H1 (cell line): ENCODE results near the gene TEX11.

Experiments used
- CHD1 ChIP-seq: IDR thresholded peaks from 2 replicates; pipeline ENCODE4 v1.6.1; 2012; ENCODE audit warnings: low read depth, low read length, improper control_type of control experiment
- CTCF ChIP-seq, 3 experiments: IDR thresholded peaks; 1 replicate in 2 of 3; 2 replicates in 1 of 3; pipeline versions ENCODE4 v1.5.1 to v1.6.1; 2011; ENCODE audit warnings: low read length in 3 of 3, mild to moderate bottlenecking in 3 of 3, inconsistent platforms in 2 of 3, low read depth in 1 of 3, moderate library complexity in 1 of 3; ENCODE audit not compliant: insufficient read depth in 1 of 3; ENCODE audit errors: control extremely low read depth in 1 of 3
- EZH2 ChIP-seq: fragments of 200-600 bp; sonication (generic); IDR thresholded peaks from 2 replicates; pipeline ENCODE4 v1.7.1; 2012; ENCODE audit warnings: low read depth, mild to moderate bottlenecking, moderate library complexity, low read length, inconsistent platforms; ENCODE audit not compliant: severe bottlenecking
- JUND ChIP-seq: IDR thresholded peaks from 2 replicates; pipeline ENCODE4 v1.6.1; 2011; ENCODE audit warnings: mild to moderate bottlenecking, improper control_type of control experiment, low read length
- PHF8 ChIP-seq: fragments of 200-600 bp; sonication (generic); conservative IDR thresholded peaks from 2 replicates; pipeline ENCODE4 v1.7.1; 2012; ENCODE audit warnings: low read depth, mild to moderate bottlenecking, inconsistent platforms, low read length, moderate library complexity
- POLR2A ChIP-seq, 2 experiments: IDR thresholded peaks; 1 replicate in 1 of 2; 2 replicates in 1 of 2; pipeline ENCODE4 v1.6.1; 2011; ENCODE audit warnings: low read depth in 2 of 2, low read length in 2 of 2, mild to moderate bottlenecking in 2 of 2; ENCODE audit errors: control extremely low read depth in 1 of 2
- POLR2AphosphoS5 ChIP-seq: IDR thresholded peaks from 2 replicates; pipeline ENCODE4 v1.6.1; 2011; ENCODE audit warnings: low read depth, low read length

GRCh38 chrX:70774223-70774622, 134.3 kb downstream of the TEX11 start:
- TF ChIP-seq CHD1 (no peak), CTCF (IDR thresholded peaks at IDR 0.05; ENCODE audit: control extremely low read depth in 1 of 3, insufficient read depth in 1 of 3, low read depth in 1 of 3, low read length in 3 of 3) (no peak), PHF8 (no peak), EZH2 (no peak), POLR2AphosphoS5 (no peak), POLR2A (IDR thresholded peaks at IDR 0.05; ENCODE audit: control extremely low read depth in 1 of 2, low read depth in 2 of 2, low read length in 2 of 2) (no peak), JUND (no peak)
